Vagina (tissue), 2 donors: ENCODE results near the gene ST6GALNAC3. TPM values are rescaled to one million over a fixed set of nuclear protein-coding genes. Genes with fewer than 3 reads are reported as not detected.

Experiments
- DNase-seq, 2 donors: peaks; one replicate each; pipeline ENCODE4 v3.0.0-alpha.2; 2017; ENCODE audit errors: extremely low spot score in 2 of 2
- H3K27ac ChIP-seq: fragments of 200-600 bp; sonication (generic); one replicate; pipeline ENCODE4 v1.5.1; 2019
- H3K27me3 ChIP-seq: fragments of 200-600 bp; sonication (generic); one replicate; pipeline ENCODE4 v1.5.1; 2019
- H3K36me3 ChIP-seq, 2 donors: fragments of 200-600 bp; sonication (generic); one replicate each; pipeline ENCODE4 v1.5.1; 2017 to 2019
- H3K4me1 ChIP-seq: fragments of 200-600 bp; sonication (generic); one replicate; pipeline ENCODE4 v1.5.1; 2019
- H3K4me3 ChIP-seq, 2 donors: fragments of 200-600 bp; sonication (generic); 1 replicate in 1 of 2; 2 replicates in 1 of 2; pipeline ENCODE4 v1.5.1; 2016 to 2019
- H3K9me3 ChIP-seq: fragments of 200-600 bp; sonication (generic); one replicate; pipeline ENCODE4 v1.5.1; 2019
- POLR2A ChIP-seq, 2 donors: fragments of 450-650 bp; IDR thresholded peaks; one replicate each; pipeline ENCODE4 v1.6.1; 2017; ENCODE audit warnings: antibody characterized with exemption in 2 of 2, mild to moderate bottlenecking in 2 of 2, moderate library complexity in 2 of 2
- POLR2AphosphoS5 ChIP-seq, 2 donors: sonication (generic); formaldehyde crosslinking; IDR thresholded peaks; one replicate each; pipeline ENCODE4 v1.9.0; 2017; ENCODE audit warnings: antibody characterized with exemption in 2 of 2, mild to moderate bottlenecking in 2 of 2, low read depth in 1 of 2; ENCODE audit not compliant: insufficient read depth in 1 of 2
- intact Hi-C: fragments of 100-400 bp; cut with DNase I; formaldehyde crosslinking; loops from one replicate; pipeline ENCODE4 v1.15.1; 2023
- total RNA-seq: library from RNA; depleted of rRNA; stranded (reverse); fragments of >200 nt; gene quantifications from one replicate; pipeline ENCODE4 v1.2.3, GENCODE V29; 2016
- TF ChIP-seq, protein P1 (sequence below), 3 experiments: fragments of 450-650 bp in 2 of 3; fragments of 200-600 bp in 1 of 3; sonication (generic) in 1 of 3; IDR thresholded peaks; one replicate each; pipeline ENCODE4 v1.5.1; 2017 to 2019; ENCODE audit warnings: antibody characterized with exemption in 3 of 3, mild to moderate bottlenecking in 2 of 3, moderate library complexity in 2 of 3

The ST6GALNAC3 gene
- total RNA-seq, 1 donor from 2014 or later, result 21.1 TPM

DNA sequence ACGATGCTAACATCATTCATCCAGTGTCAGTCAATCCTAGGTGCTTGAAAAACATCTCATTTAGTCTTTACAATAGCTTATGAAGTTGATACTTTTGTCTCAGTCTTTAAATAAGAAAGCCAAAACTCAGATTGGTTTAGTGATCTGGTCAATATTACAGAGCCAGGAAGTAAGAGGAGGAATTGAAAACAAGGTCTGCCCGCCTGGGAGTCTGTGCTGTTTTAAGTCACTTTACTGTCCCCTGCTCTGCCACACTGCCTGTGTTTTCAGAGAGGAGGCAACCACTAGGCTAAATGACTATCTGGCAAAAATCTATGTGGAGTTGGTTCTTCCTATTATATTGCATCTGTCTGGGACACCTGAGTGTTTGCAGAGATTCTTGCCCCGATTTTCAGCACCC lies 62.3 kb downstream of the ST6GALNAC3 start:
- no peak for DNase-seq
- no peaks in the 10 kb centered on the region for H3K36me3 ChIP-seq
- no peaks in the 10 kb centered on the region for H3K4me1 ChIP-seq
- no peaks in the 10 kb centered on the region for H3K9me3 ChIP-seq
- no peak overlapping the region for H3K27ac ChIP-seq
- TF ChIP-seq, protein P1, sequence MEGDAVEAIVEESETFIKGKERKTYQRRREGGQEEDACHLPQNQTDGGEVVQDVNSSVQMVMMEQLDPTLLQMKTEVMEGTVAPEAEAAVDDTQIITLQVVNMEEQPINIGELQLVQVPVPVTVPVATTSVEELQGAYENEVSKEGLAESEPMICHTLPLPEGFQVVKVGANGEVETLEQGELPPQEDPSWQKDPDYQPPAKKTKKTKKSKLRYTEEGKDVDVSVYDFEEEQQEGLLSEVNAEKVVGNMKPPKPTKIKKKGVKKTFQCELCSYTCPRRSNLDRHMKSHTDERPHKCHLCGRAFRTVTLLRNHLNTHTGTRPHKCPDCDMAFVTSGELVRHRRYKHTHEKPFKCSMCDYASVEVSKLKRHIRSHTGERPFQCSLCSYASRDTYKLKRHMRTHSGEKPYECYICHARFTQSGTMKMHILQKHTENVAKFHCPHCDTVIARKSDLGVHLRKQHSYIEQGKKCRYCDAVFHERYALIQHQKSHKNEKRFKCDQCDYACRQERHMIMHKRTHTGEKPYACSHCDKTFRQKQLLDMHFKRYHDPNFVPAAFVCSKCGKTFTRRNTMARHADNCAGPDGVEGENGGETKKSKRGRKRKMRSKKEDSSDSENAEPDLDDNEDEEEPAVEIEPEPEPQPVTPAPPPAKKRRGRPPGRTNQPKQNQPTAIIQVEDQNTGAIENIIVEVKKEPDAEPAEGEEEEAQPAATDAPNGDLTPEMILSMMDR (IDR thresholded peaks at IDR 0.05), result no peak
- no peak for TF ChIP-seq POLR2AphosphoS5 (IDR thresholded peaks at IDR 0.05; ENCODE audit: insufficient read depth in 1 of 2, low read depth in 1 of 2)
- TF ChIP-seq POLR2A (IDR thresholded peaks at IDR 0.05), result no peak
- intact Hi-C loops, result no loop called here
- no peak overlapping the region for H3K4me3 ChIP-seq
- no peaks in the 10 kb centered on the region for H3K27me3 ChIP-seq

DNA sequence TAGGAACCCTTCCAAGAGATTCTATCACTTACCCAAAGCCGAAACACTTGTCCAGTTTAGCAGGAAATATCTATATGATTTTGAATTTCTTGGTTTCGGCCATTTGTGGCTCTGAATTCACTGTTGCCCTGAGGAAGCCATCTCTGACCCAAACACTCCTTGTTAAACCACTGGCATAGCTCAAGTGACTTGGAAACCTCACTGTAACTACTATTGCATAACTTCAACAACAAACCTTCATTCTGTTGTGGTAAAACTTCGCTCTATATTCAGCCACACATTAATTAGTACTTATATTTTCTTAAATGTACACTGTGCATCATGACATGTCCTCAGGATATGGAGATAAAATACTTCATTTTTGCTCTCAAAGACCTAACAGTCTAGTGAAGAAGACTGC lies 63.2 kb downstream of the ST6GALNAC3 start:
- Histone ChIP-seq H3K4me3 (no peak overlapping the region), H3K27ac (no peak overlapping the region), H3K36me3 (no peaks in the 10 kb centered on the region), H3K9me3 (no peaks in the 10 kb centered on the region), H3K4me1 (no peaks in the 10 kb centered on the region), H3K27me3 (no peaks in the 10 kb centered on the region)
- intact Hi-C loops, result no loop called here
- no peak for DNase-seq
- TF ChIP-seq, protein P1 (IDR thresholded peaks at IDR 0.05), result no peak
- TF ChIP-seq POLR2A (IDR thresholded peaks at IDR 0.05) (no peak), POLR2AphosphoS5 (IDR thresholded peaks at IDR 0.05; ENCODE audit: insufficient read depth in 1 of 2, low read depth in 1 of 2) (no peak)

DNA sequence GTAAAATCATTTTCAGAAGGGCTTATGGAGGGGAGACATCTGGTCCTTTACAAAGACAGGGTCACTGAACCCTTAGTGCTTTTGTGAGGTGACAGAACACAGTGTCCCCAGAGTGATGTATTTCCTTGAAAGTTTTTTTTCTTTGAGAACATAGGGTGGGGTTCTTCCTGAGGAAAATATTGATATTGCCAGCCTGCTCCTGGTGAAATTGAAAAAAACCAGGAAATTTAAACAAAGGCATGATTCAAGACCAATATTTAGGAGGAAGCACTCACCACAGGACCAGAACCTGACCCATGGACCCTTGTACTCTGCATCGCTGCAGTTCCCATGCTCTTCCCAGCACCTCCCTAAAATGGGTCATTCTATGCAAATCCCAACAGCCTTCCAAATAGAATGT lies 63.7 kb downstream of the ST6GALNAC3 start:
- Histone ChIP-seq H3K27me3 (no peaks in the 10 kb centered on the region), H3K4me1 (no peaks in the 10 kb centered on the region), H3K4me3 (no peak overlapping the region), H3K9me3 (no peaks in the 10 kb centered on the region), H3K36me3 (no peaks in the 10 kb centered on the region), H3K27ac (no peak overlapping the region)
- no peak for DNase-seq
- intact Hi-C loops, result no loop called here
- TF ChIP-seq, protein P1 (IDR thresholded peaks at IDR 0.05), result no peak
- peak in 1 of 2 donors; percentile 79 for TF ChIP-seq POLR2AphosphoS5 (IDR thresholded peaks at IDR 0.05; ENCODE audit: insufficient read depth in 1 of 2, low read depth in 1 of 2)

DNA sequence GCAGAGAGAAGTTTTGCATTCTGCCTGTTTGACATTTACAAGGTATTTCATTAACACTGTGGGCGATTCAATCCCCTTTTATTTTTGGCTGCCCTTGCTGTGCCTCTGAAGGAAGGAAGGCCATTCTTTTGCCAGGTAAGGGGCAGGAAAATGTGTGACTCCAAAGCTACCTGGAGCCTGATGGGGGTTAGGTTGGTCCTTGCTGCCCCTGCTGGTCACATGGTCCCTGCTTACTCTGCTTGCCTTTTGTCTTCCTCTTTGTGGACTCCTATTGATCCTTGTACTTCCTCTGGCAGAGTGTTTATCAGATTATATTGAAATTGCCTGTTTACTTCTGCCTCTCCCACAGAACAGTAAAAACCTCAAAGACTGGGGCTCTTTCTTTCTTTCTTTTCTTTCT lies 65.7 kb downstream of the ST6GALNAC3 start:
- H3K36me3 ChIP-seq, result no peaks in the 10 kb centered on the region
- no peak overlapping the region for H3K4me3 ChIP-seq
- DNase-seq, result no peak
- no peaks in the 10 kb centered on the region for H3K4me1 ChIP-seq
- H3K9me3 ChIP-seq, result no peaks in the 10 kb centered on the region
- TF ChIP-seq, protein P1 (IDR thresholded peaks at IDR 0.05), result no peak
- TF ChIP-seq POLR2AphosphoS5 (IDR thresholded peaks at IDR 0.05; ENCODE audit: insufficient read depth in 1 of 2, low read depth in 1 of 2) (no peak), POLR2A (IDR thresholded peaks at IDR 0.05) (no peak)
- no peak overlapping the region for H3K27ac ChIP-seq
- intact Hi-C loops, result no loop called here
- H3K27me3 ChIP-seq, result no peaks in the 10 kb centered on the region

DNA sequence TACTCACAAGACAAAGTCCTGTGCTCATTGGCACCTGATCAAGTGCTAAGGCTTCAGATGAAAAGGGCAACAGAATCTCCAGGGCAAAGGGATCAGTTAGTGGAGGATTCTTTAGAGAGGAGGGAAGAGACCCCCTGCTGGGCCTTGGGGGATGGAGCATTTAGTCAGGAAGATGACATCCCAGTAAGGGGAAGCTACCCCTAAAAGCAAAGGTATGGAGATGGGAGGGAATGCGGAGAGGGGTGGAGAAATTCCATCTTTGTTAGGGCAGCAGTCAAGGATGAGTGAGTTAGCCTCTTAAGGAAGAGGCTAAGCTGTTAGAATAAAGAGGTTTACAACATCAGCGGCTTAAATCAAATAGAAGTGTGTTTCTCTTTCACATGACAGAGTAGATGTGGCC lies 67.4 kb downstream of the ST6GALNAC3 start:
- intact Hi-C loops, result no loop called here
- H3K27ac ChIP-seq, result no peak overlapping the region
- TF ChIP-seq POLR2AphosphoS5 (IDR thresholded peaks at IDR 0.05; ENCODE audit: insufficient read depth in 1 of 2, low read depth in 1 of 2) (no peak), POLR2A (IDR thresholded peaks at IDR 0.05) (no peak)
- TF ChIP-seq, protein P1 (IDR thresholded peaks at IDR 0.05), result no peak

More for the DNA sequence above, 67.4 kb downstream of the ST6GALNAC3 start:
- no peaks in the 10 kb centered on the region for H3K9me3 ChIP-seq
- no peaks in the 10 kb centered on the region for H3K27me3 ChIP-seq
- H3K36me3 ChIP-seq, result no peaks in the 10 kb centered on the region
- H3K4me1 ChIP-seq, result no peaks in the 10 kb centered on the region
- DNase-seq, result no peak
- no peak overlapping the region for H3K4me3 ChIP-seq
